GM12878 (cell line): ENCODE measurements around the gene PON3.

Source experiments
- EZH2 ChIP-seq: IDR thresholded peaks from 2 replicates; pipeline ENCODE4 v1.6.1; 2012; ENCODE audit warnings: low read depth, mild to moderate bottlenecking, control low read depth, inconsistent platforms, low read length, borderline replicate concordance; ENCODE audit not compliant: control insufficient read depth
- NFYB ChIP-seq: IDR thresholded peaks from 2 replicates; pipeline ENCODE4 v1.6.1; 2011; ENCODE audit warnings: low read depth, mild to moderate bottlenecking, low read length, improper control_type of control experiment, moderate library complexity; ENCODE audit not compliant: insufficient read depth
- POLR2A ChIP-seq: IDR thresholded peaks from 2 replicates; pipeline ENCODE4 v1.6.1; 2011; ENCODE audit warnings: low read depth, mild to moderate bottlenecking, low read length
- SPI1 ChIP-seq: IDR thresholded peaks from 2 replicates; pipeline ENCODE4 v1.6.1; 2011; ENCODE audit warnings: low read depth, mild to moderate bottlenecking, low read length, moderate library complexity, borderline replicate concordance; ENCODE audit not compliant: insufficient read depth
- ZNF274 ChIP-seq: IDR thresholded peaks from one replicate; pipeline ENCODE4 v1.8.0; 2011; ENCODE audit not compliant: insufficient read length, insufficient read depth
- TF ChIP-seq, protein P1 (sequence below): fragments of 450-650 bp; formaldehyde crosslinking; IDR thresholded peaks from 2 replicates; pipeline ENCODE4 v1.4.0; 2020; ENCODE audit warnings: mild to moderate bottlenecking, moderate library complexity

DNA sequence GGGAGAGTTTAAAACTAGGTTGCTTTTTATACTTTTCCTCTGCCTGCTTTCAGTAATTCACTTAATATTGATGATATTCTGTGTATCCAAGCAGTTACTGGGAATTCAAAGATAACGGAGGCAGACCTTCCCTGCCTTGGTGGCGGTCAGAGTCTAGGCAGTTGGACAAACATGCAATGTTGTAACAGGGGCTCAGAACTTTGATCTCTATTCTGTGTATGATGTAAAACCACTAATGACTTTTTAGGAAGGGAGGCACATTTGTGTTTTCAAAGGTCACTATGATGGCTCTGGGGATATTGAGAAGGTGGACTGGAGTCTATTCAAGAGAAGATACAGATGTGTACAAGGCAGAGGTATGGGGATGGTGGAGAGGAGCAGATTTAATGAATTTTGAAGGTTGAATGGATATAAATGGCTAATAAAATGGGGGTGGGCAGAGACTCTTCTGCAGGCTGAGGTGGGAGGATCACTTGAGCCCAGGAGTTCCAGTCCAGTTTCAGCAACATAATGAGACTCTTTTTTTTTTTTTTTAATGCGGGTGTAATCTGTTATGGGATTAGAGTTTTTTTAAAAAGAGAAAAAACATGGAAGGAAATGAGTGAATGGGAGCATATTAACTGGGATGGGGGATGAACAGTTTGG lies 44.3 kb upstream of the PON3 start:
- TF ChIP-seq SPI1, result no peak
- no peak for TF ChIP-seq ZNF274
- TF ChIP-seq POLR2A, result no peak
- no peak for TF ChIP-seq NFYB
- TF ChIP-seq, protein P1, sequence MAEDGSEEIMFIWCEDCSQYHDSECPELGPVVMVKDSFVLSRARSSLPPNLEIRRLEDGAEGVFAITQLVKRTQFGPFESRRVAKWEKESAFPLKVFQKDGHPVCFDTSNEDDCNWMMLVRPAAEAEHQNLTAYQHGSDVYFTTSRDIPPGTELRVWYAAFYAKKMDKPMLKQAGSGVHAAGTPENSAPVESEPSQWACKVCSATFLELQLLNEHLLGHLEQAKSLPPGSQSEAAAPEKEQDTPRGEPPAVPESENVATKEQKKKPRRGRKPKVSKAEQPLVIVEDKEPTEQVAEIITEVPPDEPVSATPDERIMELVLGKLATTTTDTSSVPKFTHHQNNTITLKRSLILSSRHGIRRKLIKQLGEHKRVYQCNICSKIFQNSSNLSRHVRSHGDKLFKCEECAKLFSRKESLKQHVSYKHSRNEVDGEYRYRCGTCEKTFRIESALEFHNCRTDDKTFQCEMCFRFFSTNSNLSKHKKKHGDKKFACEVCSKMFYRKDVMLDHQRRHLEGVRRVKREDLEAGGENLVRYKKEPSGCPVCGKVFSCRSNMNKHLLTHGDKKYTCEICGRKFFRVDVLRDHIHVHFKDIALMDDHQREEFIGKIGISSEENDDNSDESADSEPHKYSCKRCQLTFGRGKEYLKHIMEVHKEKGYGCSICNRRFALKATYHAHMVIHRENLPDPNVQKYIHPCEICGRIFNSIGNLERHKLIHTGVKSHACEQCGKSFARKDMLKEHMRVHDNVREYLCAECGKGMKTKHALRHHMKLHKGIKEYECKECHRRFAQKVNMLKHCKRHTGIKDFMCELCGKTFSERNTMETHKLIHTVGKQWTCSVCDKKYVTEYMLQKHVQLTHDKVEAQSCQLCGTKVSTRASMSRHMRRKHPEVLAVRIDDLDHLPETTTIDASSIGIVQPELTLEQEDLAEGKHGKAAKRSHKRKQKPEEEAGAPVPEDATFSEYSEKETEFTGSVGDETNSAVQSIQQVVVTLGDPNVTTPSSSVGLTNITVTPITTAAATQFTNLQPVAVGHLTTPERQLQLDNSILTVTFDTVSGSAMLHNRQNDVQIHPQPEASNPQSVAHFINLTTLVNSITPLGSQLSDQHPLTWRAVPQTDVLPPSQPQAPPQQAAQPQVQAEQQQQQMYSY (CRISPR knock-in tag), result no peak
- no peak for TF ChIP-seq EZH2
